Measurements from ENCODE around the gene RNF145. TPM values are rescaled to one million over a fixed set of nuclear protein-coding genes. Genes with fewer than 3 reads are reported as not detected.

Gene RNF145
- total and polyA plus RNA-seq, 2 donors (not counting 1 experiment from before 2014, with no cell fraction given) = 24.5 to 57.2 TPM

DNA sequence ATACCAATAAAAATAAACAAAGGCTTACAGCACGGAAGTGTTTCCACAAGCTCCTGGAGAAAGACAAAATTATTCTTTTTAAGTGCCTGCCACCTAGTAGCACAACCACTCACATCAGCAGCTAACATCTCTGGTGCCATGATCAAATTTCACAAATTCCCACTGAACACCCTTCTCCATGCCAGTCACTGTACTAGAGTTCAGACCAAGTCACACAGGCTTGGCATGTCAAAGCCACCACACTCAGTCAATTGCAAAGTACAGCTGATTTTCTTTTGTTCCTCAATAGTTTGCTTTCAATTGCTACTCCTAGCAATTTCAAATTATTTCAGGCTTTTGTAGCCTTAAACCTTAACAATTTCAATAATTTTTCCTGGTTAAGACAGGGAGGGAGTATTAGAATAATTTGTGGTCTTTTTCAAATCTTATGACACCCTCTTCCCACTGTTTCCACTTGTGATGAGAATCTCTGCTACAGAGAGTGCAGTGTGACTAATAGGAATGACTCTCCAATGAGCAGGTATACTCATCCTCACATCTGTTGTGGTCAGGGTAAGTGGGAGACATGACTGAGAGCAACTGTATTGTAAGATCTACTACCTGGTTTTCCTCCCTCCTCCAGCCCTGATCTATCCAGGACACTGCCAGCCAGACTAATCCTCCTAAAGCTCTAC is 46.2 kb downstream of the RNF145 start:
- H3K36me3 ChIP-seq (replicated peaks in 1 of 2; ENCODE audit: control extremely low read depth in 1 of 2, control insufficient read depth in 1 of 2, extremely low read depth in 1 of 2, insufficient read depth in 2 of 2, low read length in 1 of 2) = peaks cover 12 to 56% of the 10 kb centered on the region in 2 experiments
- peak overlapping the region; percentile 56 for H3K27ac Mint-ChIP-seq
- TF ChIP-seq EZH2 (IDR thresholded peaks at IDR 0.05; ENCODE audit: borderline replicate concordance, insufficient read depth, low read depth, low read length, poor library complexity, severe bottlenecking) = no peak
- TF ChIP-seq CTCF (IDR thresholded peaks at IDR 0.05) = no peak
- H4K20me1 ChIP-seq (ENCODE audit: control insufficient read depth, insufficient read depth, low read length, poor library complexity, severe bottlenecking) = peaks cover 7% of the 10 kb centered on the region
- peak overlapping the region in 1 of 2 donors; percentile 14 for H3K27ac ChIP-seq (ENCODE audit: low read length in 2 of 2)
- H3K27me3 ChIP-seq (replicated peaks in 1 of 4; ENCODE audit: control extremely low read depth in 1 of 4, control insufficient read depth in 3 of 4, insufficient read depth in 4 of 4, low read length in 3 of 4) = no peaks in the 10 kb centered on the region
- no peak overlapping the region for H3K4me2 ChIP-seq (replicated peaks; ENCODE audit: low read depth, low read length, poor library complexity, severe bottlenecking)
- no peaks in the 10 kb centered on the region for H3K79me2 ChIP-seq (ENCODE audit: control insufficient read depth, insufficient read depth, low read length)
- ATAC-seq (ENCODE audit: low read depth) = no peak
- no peak overlapping the region for H3K9ac ChIP-seq (ENCODE audit: low read length)
- intact Hi-C loops (cut with micrococcal nuclease) = no loop called here
- H3K9me3 Mint-ChIP-seq (ENCODE audit: insufficient read depth) = no peaks in the 10 kb centered on the region
- H3K4me3 ChIP-seq (ENCODE audit: control extremely low read depth in 1 of 5, extremely low read depth in 1 of 5, insufficient read depth in 1 of 5, low read depth in 2 of 5, low read length in 4 of 5) = no peak overlapping the region
- CTCF ChIA-PET = interaction anchor here (0.8 to 1.7 kb wide), 2 partner anchors 30 to 154 kb away, joined by 3 to 4 read pairs; no protein-coding TSS in a partner anchor
- POLR2A ChIA-PET = no interaction called here
- 100% methylated on average over 1 of the region's 1 CpG for WGBS (ENCODE audit: insufficient coverage)
- no peak overlapping the region for H3K4me3 Mint-ChIP-seq
- H3K4me1 ChIP-seq (ENCODE audit: control insufficient read depth in 2 of 2, insufficient read depth in 2 of 2, low read length in 2 of 2) = no peaks in the 10 kb centered on the region
- no peaks in the 10 kb centered on the region for H3K9me3 ChIP-seq (ENCODE audit: control extremely low read depth in 1 of 3, control insufficient read depth in 2 of 3, insufficient read depth in 1 of 3, low read length in 2 of 3)
- no peak overlapping the region for H2AFZ ChIP-seq (ENCODE audit: insufficient read depth, low read depth, low read length, poor library complexity, severe bottlenecking)
- H3K4me1 Mint-ChIP-seq = peaks cover 3% of the 10 kb centered on the region
- no peaks in the 10 kb centered on the region for H3K27me3 Mint-ChIP-seq
- no peak for DNase-seq
